Measurements from ENCODE around the gene SNX30. TPM values are rescaled to one million over a fixed set of nuclear protein-coding genes. Genes with fewer than 3 reads are reported as not detected.

SNX30 gene
- total and polyA plus RNA-seq, 2 experiments from 2014 or later = 6.4 to 29.1 TPM

DNA sequence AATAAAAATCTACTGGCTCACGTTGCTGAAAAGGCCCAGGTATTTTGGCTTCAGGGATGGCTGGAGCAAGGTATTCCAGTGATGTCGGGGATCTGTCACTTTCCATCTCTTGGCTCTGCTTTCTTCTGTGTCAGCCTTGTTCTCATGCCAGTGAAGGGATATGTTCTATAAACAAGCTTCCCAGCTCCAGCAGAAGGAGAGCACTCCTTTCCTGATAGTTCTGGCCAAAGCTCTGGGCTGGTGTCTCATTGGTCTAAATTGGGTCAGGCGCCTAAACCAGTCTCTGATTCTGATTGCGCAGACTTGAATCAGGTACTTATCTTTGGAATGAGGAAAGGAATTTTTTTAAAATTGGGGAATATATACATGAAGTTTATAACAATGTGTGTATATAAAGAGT lies 5.1 kb downstream of the SNX30 start:
- H3K9me3 ChIP-seq (ENCODE audit: low read depth) = no peaks in the 10 kb centered on the region
- peak overlapping the region; percentile 24 for H3K27ac ChIP-seq
- TF ChIP-seq EZH2phosphoT487 (IDR thresholded peaks at IDR 0.05; ENCODE audit: low read depth, severe bottlenecking, unreplicated experiment) (no peak), EZH2 (IDR thresholded peaks at IDR 0.05; ENCODE audit: borderline replicate concordance) (no peak)
- TF ChIP-seq, protein P1, sequence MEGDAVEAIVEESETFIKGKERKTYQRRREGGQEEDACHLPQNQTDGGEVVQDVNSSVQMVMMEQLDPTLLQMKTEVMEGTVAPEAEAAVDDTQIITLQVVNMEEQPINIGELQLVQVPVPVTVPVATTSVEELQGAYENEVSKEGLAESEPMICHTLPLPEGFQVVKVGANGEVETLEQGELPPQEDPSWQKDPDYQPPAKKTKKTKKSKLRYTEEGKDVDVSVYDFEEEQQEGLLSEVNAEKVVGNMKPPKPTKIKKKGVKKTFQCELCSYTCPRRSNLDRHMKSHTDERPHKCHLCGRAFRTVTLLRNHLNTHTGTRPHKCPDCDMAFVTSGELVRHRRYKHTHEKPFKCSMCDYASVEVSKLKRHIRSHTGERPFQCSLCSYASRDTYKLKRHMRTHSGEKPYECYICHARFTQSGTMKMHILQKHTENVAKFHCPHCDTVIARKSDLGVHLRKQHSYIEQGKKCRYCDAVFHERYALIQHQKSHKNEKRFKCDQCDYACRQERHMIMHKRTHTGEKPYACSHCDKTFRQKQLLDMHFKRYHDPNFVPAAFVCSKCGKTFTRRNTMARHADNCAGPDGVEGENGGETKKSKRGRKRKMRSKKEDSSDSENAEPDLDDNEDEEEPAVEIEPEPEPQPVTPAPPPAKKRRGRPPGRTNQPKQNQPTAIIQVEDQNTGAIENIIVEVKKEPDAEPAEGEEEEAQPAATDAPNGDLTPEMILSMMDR (IDR thresholded peaks at IDR 0.05; ENCODE audit: poor library complexity) = no peak
- H4K20me1 ChIP-seq (ENCODE audit: insufficient read depth, poor library complexity, severe bottlenecking) = peaks cover 3% of the 10 kb centered on the region
- DNase-seq (ENCODE audit: low spot score) = peak; percentile 15
- no peaks in the 10 kb centered on the region for H3K9me2 ChIP-seq (replicated peaks; ENCODE audit: insufficient read depth)
- H2AFZ ChIP-seq = no peak overlapping the region
- 75% methylated on average over 4 of the region's 4 CpGs for WGBS (ENCODE audit: low lambda C conversion rate, missing lambda C conversion rate)
- H3K4me1 ChIP-seq (ENCODE audit: insufficient read depth) = peaks cover 38% of the 10 kb centered on the region
- H3K79me2 ChIP-seq = peaks cover 80% of the 10 kb centered on the region
- H3K27me3 ChIP-seq = no peaks in the 10 kb centered on the region
- H3K4me3 ChIP-seq = no peak overlapping the region
- peak overlapping the region; percentile 34 for H3K4me2 ChIP-seq
- H3K36me3 ChIP-seq (replicated peaks; ENCODE audit: insufficient read depth, low read depth) = no peaks in the 10 kb centered on the region

DNA sequence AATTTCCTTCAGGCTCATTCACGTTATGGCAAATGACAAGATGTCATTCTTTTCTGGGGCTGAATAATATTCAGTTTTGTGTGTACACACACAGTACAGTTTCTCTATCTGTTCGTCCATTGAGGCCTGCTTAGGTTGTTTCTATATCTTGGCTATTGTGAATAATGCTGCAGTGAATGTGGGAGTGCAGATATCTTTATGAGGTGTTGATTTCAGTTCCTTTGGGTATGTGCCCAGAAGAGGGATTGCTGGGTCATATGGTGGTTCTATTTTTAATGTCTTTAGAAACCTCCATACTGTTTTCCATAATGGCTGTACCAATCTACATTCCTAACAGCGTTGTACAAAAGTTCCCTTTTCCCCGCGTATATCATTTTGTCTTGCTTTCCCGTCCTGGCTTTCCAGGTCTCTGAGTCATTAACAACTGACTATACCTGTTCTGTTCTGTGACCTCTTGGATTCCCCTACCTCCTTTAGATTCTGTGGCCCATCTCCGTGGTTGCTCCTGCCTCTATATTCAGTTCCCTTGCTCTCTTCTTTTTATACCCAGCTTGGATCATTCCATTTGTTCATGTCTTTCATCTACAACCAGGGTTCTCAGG lies 6.8 kb downstream of the SNX30 start:
- Histone ChIP-seq H3K27me3 (no peaks in the 10 kb centered on the region), H3K4me3 (no peak overlapping the region), H4K20me1 (ENCODE audit: insufficient read depth, poor library complexity, severe bottlenecking) (peaks cover 10% of the 10 kb centered on the region), H3K9me2 (replicated peaks; ENCODE audit: insufficient read depth) (no peaks in the 10 kb centered on the region), H2AFZ (no peak overlapping the region), H3K4me2 (no peak overlapping the region), H3K9me3 (ENCODE audit: low read depth) (no peaks in the 10 kb centered on the region), H3K27ac (peak overlapping the region; percentile 20), H3K36me3 (replicated peaks; ENCODE audit: insufficient read depth, low read depth) (no peaks in the 10 kb centered on the region), H3K79me2 (peaks cover 85% of the 10 kb centered on the region), H3K4me1 (ENCODE audit: insufficient read depth) (peaks cover 31% of the 10 kb centered on the region)
- TF ChIP-seq, protein P1 (IDR thresholded peaks at IDR 0.05; ENCODE audit: poor library complexity) = no peak
- TF ChIP-seq EZH2phosphoT487 (IDR thresholded peaks at IDR 0.05; ENCODE audit: low read depth, severe bottlenecking, unreplicated experiment) (no peak), EZH2 (IDR thresholded peaks at IDR 0.05; ENCODE audit: borderline replicate concordance) (no peak)
- no peak for DNase-seq (ENCODE audit: low spot score)
- 66% methylated on average over 7 of the region's 7 CpGs for WGBS (ENCODE audit: low lambda C conversion rate, missing lambda C conversion rate)

DNA sequence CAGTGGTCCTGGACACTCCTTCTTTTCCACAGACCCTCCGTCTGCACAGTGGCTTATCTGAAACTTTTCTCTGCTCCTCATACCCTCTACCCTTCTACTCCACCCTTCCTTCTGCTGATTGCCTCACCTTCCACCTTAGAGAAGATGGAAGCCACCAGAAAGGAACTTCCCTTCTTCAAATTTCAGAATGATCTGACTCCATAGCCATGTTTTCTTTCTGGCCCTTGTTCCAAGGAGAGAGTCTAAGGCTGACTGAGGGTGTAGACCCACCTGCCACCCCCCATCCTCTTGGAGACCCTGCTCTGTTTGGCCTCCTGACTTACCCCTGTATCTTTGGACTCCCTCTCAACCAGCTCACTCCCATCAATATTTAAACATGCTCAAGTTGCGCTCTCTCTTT lies 7.4 kb downstream of the SNX30 start:
- Histone ChIP-seq H4K20me1 (ENCODE audit: insufficient read depth, poor library complexity, severe bottlenecking) (peaks cover 10% of the 10 kb centered on the region), H3K27me3 (no peaks in the 10 kb centered on the region), H3K36me3 (replicated peaks; ENCODE audit: insufficient read depth, low read depth) (no peaks in the 10 kb centered on the region), H3K4me2 (no peak overlapping the region), H3K4me1 (ENCODE audit: insufficient read depth) (peaks cover 26% of the 10 kb centered on the region), H3K9me2 (replicated peaks; ENCODE audit: insufficient read depth) (no peaks in the 10 kb centered on the region), H2AFZ (no peak overlapping the region), H3K79me2 (peaks cover 85% of the 10 kb centered on the region), H3K9me3 (ENCODE audit: low read depth) (no peaks in the 10 kb centered on the region), H3K4me3 (no peak overlapping the region), H3K27ac (no peak overlapping the region)
- WGBS (ENCODE audit: low lambda C conversion rate, missing lambda C conversion rate) = 97% methylated on average over 2 of the region's 2 CpGs
- no peak for TF ChIP-seq EZH2 (IDR thresholded peaks at IDR 0.05; ENCODE audit: borderline replicate concordance)
- no peak for TF ChIP-seq EZH2phosphoT487 (IDR thresholded peaks at IDR 0.05; ENCODE audit: low read depth, severe bottlenecking, unreplicated experiment)
- TF ChIP-seq, protein P1 (IDR thresholded peaks at IDR 0.05; ENCODE audit: poor library complexity) = no peak
- DNase-seq (ENCODE audit: low spot score) = no peak

Data from hepatocyte (in vitro differentiated cells).